Naive thymus-derived CD4-positive, alpha-beta T cell (primary cell): ENCODE results near the gene MRGPRD. TPM values are rescaled to one million over a fixed set of nuclear protein-coding genes. Genes with fewer than 3 reads are reported as not detected.

Experiments used
- ATAC-seq: fragments of 150-1000 bp; cut with Tn5 transposase; 2 replicates; pipeline ENCODE4 v1.10.0; 2021; ENCODE audit warnings: mild to moderate bottlenecking, moderate library complexity
- CTCF ChIA-PET: fragments of 350-600 bp; sonication (Branson Sonifier 250); formaldehyde crosslinking; loops from one replicate; lab custom pipeline; 2021; ENCODE audit warnings: antibody characterized with exemption; lab: Charles Lee
- POLR2A ChIA-PET: fragments of 350-600 bp; sonication (Branson Sonifier 250); formaldehyde crosslinking; loops from one replicate; lab custom pipeline; 2021; ENCODE audit warnings: antibody characterized with exemption, inconsistent platforms; lab: Charles Lee
- DNase-seq, 9 donors: peaks; one replicate each; pipeline versions ENCODE4 v3.0.0 to v3.0.0-alpha.2; 2020 to 2022; ENCODE audit warnings: mixed read lengths in 1 of 9
- H3K27ac ChIP-seq: one replicate; pipeline ENCODE4 v1.7.0; 2013; ENCODE audit warnings: mild to moderate bottlenecking, low read depth, low read length, moderate library complexity
- H3K27me3 ChIP-seq, 2 donors: one replicate each; pipeline ENCODE4 v1.7.0; 2013; ENCODE audit warnings: low read length in 2 of 2, mild to moderate bottlenecking in 2 of 2, moderate library complexity in 2 of 2; ENCODE audit not compliant: control insufficient read depth in 2 of 2, insufficient read depth in 2 of 2
- H3K36me3 ChIP-seq, 3 experiments: 1 replicate in 2 of 3; 2 replicates in 1 of 3; pipeline ENCODE4 v1.7.0; 2013; ENCODE audit warnings: low read length in 3 of 3, mild to moderate bottlenecking in 3 of 3, moderate library complexity in 1 of 3; ENCODE audit not compliant: insufficient read depth in 3 of 3, control insufficient read depth in 2 of 3
- H3K4me1 ChIP-seq, 2 donors: one replicate each; pipeline ENCODE4 v1.7.0; 2013; ENCODE audit warnings: low read length in 2 of 2, mild to moderate bottlenecking in 2 of 2, moderate library complexity in 1 of 2; ENCODE audit not compliant: control insufficient read depth in 2 of 2, insufficient read depth in 2 of 2
- H3K4me3 ChIP-seq: 2 replicates; pipeline ENCODE4 v1.7.0; 2013; ENCODE audit warnings: mild to moderate bottlenecking, low read length
- H3K9me3 ChIP-seq, 3 experiments: 1 replicate in 2 of 3; 2 replicates in 1 of 3; pipeline ENCODE4 v1.7.0; 2013; ENCODE audit warnings: low read length in 3 of 3; ENCODE audit not compliant: control insufficient read depth in 2 of 3
- H3K27ac Mint-ChIP-seq, 9 donors: one replicate each; pipeline ENCODE4 v1.8.0; 2020 to 2022; ENCODE audit warnings: mixed read lengths in 9 of 9, mild to moderate bottlenecking in 8 of 9, moderate library complexity in 5 of 9, inconsistent platforms in 2 of 9
- H3K27me3 Mint-ChIP-seq, 5 donors: one replicate each; pipeline ENCODE4 v1.8.0; 2021 to 2022; ENCODE audit warnings: mixed read lengths in 5 of 5, mild to moderate bottlenecking in 1 of 5
- H3K36me3 Mint-ChIP-seq, 5 donors: one replicate each; pipeline ENCODE4 v1.8.0; 2020 to 2022; ENCODE audit warnings: mixed read lengths in 5 of 5, mild to moderate bottlenecking in 3 of 5, inconsistent platforms in 1 of 5
- H3K4me1 Mint-ChIP-seq, 7 donors: one replicate each; pipeline ENCODE4 v1.8.0; 2020 to 2022; ENCODE audit warnings: mixed read lengths in 7 of 7, mild to moderate bottlenecking in 3 of 7, inconsistent platforms in 1 of 7
- H3K4me3 Mint-ChIP-seq, 10 donors: one replicate each; pipeline ENCODE4 v1.8.0; 2020 to 2022; ENCODE audit warnings: mild to moderate bottlenecking in 10 of 10, mixed read lengths in 10 of 10, moderate library complexity in 6 of 10, inconsistent platforms in 2 of 10
- H3K9me3 Mint-ChIP-seq, 11 donors: one replicate each; pipeline ENCODE4 v1.8.0; 2020 to 2022; ENCODE audit warnings: mixed read lengths in 11 of 11, mild to moderate bottlenecking in 4 of 11, inconsistent platforms in 1 of 11, moderate library complexity in 1 of 11
- intact Hi-C, 2 donors: fragments of 100-400 bp; cut with micrococcal nuclease; formaldehyde crosslinking; loops; one replicate each; pipeline ENCODE4 v1.15.1; 2023
- polyA plus RNA-seq, 2 donors: library from polyadenylated mRNA; unstranded; fragments of 300-500 nt; fragmentation: Illumina TruSeq; gene quantifications; one replicate each; pipeline ENCODE4 v1.2.3, GENCODE V29; 2021
- total RNA-seq, 6 experiments: library from RNA in 5 of 6; stranded (reverse) in 5 of 6; gene quantifications; 1 replicate in 5 of 6; 2 replicates in 1 of 6; pipeline ENCODE4 v1.2.3 and lab custom pipeline; 2021 to 2026

The MRGPRD gene
- not detected for total RNA-seq
- under 1 TPM in 1 of 2 donors, not detected in 1; 0.25 TPM for polyA plus RNA-seq
- not detected for total RNA-seq (lab: John Stamatoyannopoulos, UW)

DNA sequence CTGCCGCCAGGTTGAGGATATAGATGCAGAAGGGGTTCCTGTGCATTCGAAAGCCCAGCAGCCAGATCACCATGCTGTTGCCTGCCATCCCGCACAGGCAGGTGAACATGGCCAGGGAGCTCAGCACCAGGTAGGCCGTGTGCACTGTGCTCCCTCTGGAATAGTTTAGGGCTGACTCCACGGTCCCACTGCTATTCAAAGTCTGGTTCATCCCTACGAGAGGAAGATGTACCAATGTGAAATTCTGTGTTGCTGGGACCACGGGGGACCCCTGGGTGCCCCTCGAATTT is at the start of gene MRGPRD:
TSS of gene MRGPRD (minus strand) at position 211 of the 290 bp plus-strand sequence. CDS start at position 211, 0 bp downstream.
- ATAC-seq = no peak
- CTCF ChIA-PET = no interaction called here
- Mint-ChIP-seq H3K4me1 (no peaks in the 10 kb centered on the region), H3K9me3 (peaks cover 0 to 14% (median 4%) of the 10 kb centered on the region in 11 donors), H3K36me3 (peaks cover 0 to 3% (median 0%) of the 10 kb centered on the region in 5 donors), H3K27ac (no peak within 1 kb of the TSS), H3K4me3 (no peak within 1 kb of the TSS), H3K27me3 (peaks cover 0 to 13% (median 6%) of the 10 kb centered on the region in 5 donors)
- Histone ChIP-seq H3K27me3 (no peaks in the 10 kb centered on the region), H3K4me1 (no peaks in the 10 kb centered on the region), H3K27ac (no peak within 1 kb of the TSS), H3K9me3 (peaks cover 0 to 3% (median 0%) of the 10 kb centered on the region in 3 experiments), H3K36me3 (no peaks in the 10 kb centered on the region), H3K4me3 (no peak within 1 kb of the TSS)
- intact Hi-C loops = no loop called here
- POLR2A ChIA-PET = no interaction called here
- no peak for DNase-seq

- Histone ChIP-seq H3K4me3 (no peak overlapping the region), H3K9me3 (no peaks in the 10 kb centered on the region), H3K36me3 (no peaks in the 10 kb centered on the region), H3K27me3 (no peaks in the 10 kb centered on the region), H3K27ac (no peak overlapping the region), H3K4me1 (no peaks in the 10 kb centered on the region)
- Mint-ChIP-seq H3K36me3 (no peaks in the 10 kb centered on the region), H3K4me1 (peaks cover 0 to 2% (median 0%) of the 10 kb centered on the region in 7 donors), H3K27me3 (peaks cover 0 to 2% (median 0%) of the 10 kb centered on the region in 5 donors), H3K27ac (no peak overlapping the region), H3K4me3 (no peak overlapping the region), H3K9me3 (no peaks in the 10 kb centered on the region)
- CTCF ChIA-PET = no interaction called here
- POLR2A ChIA-PET = no interaction called here
- ATAC-seq (no peak), DNase-seq (no peak)
- intact Hi-C loops = no loop called here
These were observed 49.5 kb upstream of the MRGPRD start for GRCh38 chr11:69030301-69030700.

- POLR2A ChIA-PET = interaction anchor here (0.7 kb wide), 1 partner anchor 10 kb away, joined by 3 read pairs; no protein-coding TSS in a partner anchor
- Histone ChIP-seq H3K9me3 (no peaks in the 10 kb centered on the region), H3K27me3 (no peaks in the 10 kb centered on the region), H3K36me3 (no peaks in the 10 kb centered on the region), H3K4me1 (no peaks in the 10 kb centered on the region), H3K27ac (no peak overlapping the region), H3K4me3 (no peak overlapping the region)
- DNase-seq = no peak
- ATAC-seq = no peak
- CTCF ChIA-PET = no interaction called here
- Mint-ChIP-seq H3K4me1 (peaks cover 0 to 2% (median 0%) of the 10 kb centered on the region in 7 donors), H3K4me3 (no peak overlapping the region), H3K36me3 (no peaks in the 10 kb centered on the region), H3K27me3 (peaks cover 0 to 2% (median 0%) of the 10 kb centered on the region in 5 donors), H3K27ac (no peak overlapping the region), H3K9me3 (no peaks in the 10 kb centered on the region)
- intact Hi-C loops = no loop called here
These were observed 47.1 kb upstream of the MRGPRD start for GRCh38 chr11:69027704-69028372.

DNA sequence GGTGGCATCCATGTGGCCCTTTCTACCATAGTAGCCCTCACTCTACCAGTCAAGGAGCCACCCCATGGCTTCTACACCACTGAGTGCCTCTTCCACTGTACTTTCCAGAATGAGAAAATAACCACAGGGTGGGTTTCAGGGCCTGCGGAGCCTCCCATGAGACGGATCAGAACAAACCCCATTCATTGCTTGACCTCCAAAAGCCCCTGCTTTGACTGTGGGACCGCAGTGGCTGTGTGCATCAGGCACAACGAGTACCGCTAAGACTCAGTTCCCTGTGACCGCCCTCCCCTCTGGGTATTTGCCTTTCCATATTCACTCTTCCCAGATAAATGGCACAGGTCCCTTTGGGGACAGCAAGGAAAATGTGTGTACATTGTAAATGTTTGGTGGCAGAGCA is 43.7 kb upstream of the MRGPRD start:
- DNase-seq (no peak), ATAC-seq (no peak)
- H3K9me3 ChIP-seq = no peaks in the 10 kb centered on the region
- peaks cover 0 to 2% (median 0%) of the 10 kb centered on the region in 7 donors for H3K4me1 Mint-ChIP-seq
- no peaks in the 10 kb centered on the region for H3K27me3 ChIP-seq
- H3K27ac ChIP-seq = no peak overlapping the region
- H3K27ac Mint-ChIP-seq = no peak overlapping the region
- H3K27me3 Mint-ChIP-seq = no peaks in the 10 kb centered on the region
- no peak overlapping the region for H3K4me3 Mint-ChIP-seq
- H3K4me1 ChIP-seq = no peaks in the 10 kb centered on the region
- H3K36me3 Mint-ChIP-seq = no peaks in the 10 kb centered on the region
- ChIA-PET POLR2A (no interaction called here), CTCF (interaction anchor here (0.7 kb wide), 1 partner anchor 11 kb away, joined by 3 read pairs; no protein-coding TSS in a partner anchor)
- H3K9me3 Mint-ChIP-seq = no peaks in the 10 kb centered on the region
- no peaks in the 10 kb centered on the region for H3K36me3 ChIP-seq
- H3K4me3 ChIP-seq = no peak overlapping the region
- intact Hi-C loops = no loop called here

DNA sequence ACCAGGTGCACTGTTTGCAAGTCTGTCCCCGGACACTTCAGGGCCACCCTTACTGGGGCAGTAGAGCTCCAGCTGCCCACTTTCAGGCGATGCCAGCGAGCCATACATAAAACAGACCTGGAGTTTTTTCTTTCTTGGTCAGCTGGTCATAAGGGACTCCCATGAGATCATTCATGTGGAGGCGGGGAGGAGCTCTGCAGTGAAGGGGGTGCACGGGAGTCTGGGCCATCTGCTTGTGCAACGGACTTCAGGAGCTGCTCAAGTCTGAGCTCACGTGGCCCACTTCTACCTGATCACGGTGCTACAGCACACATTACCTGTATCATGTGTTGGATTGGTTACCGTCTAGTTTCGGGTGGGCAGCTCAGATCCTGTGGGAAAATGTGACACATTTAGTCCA is 41.5 kb upstream of the MRGPRD start:
- H3K9me3 ChIP-seq = no peaks in the 10 kb centered on the region
- Mint-ChIP-seq H3K4me1 (no peaks in the 10 kb centered on the region), H3K27ac (no peak overlapping the region), H3K4me3 (no peak overlapping the region), H3K27me3 (no peaks in the 10 kb centered on the region), H3K36me3 (no peaks in the 10 kb centered on the region), H3K9me3 (no peaks in the 10 kb centered on the region)
- ChIA-PET POLR2A (no interaction called here), CTCF (no interaction called here)
- no peak for ATAC-seq
- no peaks in the 10 kb centered on the region for H3K4me1 ChIP-seq
- H3K27ac ChIP-seq = no peak overlapping the region
- no peaks in the 10 kb centered on the region for H3K27me3 ChIP-seq
- H3K4me3 ChIP-seq = no peak overlapping the region
- no peaks in the 10 kb centered on the region for H3K36me3 ChIP-seq
- intact Hi-C loops = no loop called here
- DNase-seq = no peak

DNA sequence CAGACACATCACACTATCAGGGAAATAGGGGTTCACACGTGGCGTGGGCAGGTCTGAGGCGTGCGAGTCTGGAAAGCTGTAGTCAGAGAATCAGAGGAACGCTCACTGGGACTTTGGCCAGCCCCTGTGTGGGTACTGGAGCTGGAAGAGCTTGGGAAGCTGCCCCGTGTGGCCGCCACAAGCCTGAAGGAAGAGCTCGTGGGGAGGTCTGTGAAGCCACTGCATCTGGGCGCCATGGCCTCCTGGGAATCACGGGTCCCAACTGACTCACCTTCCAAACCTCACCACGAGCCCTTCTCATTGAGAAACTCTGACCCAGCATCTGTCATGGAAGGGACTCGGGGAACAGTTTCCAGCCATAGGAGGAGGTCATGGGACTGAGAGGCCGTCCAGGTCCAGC is 38.1 kb upstream of the MRGPRD start:
- ATAC-seq (no peak), DNase-seq (no peak)
- H3K4me3 Mint-ChIP-seq = no peak overlapping the region
- Histone ChIP-seq H3K4me1 (no peaks in the 10 kb centered on the region), H3K27me3 (no peaks in the 10 kb centered on the region), H3K36me3 (no peaks in the 10 kb centered on the region), H3K27ac (no peak overlapping the region), H3K4me3 (no peak overlapping the region), H3K9me3 (no peaks in the 10 kb centered on the region)
- H3K27me3 Mint-ChIP-seq = peaks cover 0 to 14% (median 3%) of the 10 kb centered on the region in 5 donors
- CTCF ChIA-PET = no interaction called here
- POLR2A ChIA-PET = no interaction called here
- no peaks in the 10 kb centered on the region for H3K9me3 Mint-ChIP-seq
- H3K27ac Mint-ChIP-seq = no peak overlapping the region
- H3K4me1 Mint-ChIP-seq = no peaks in the 10 kb centered on the region
- intact Hi-C loops = no loop called here
- H3K36me3 Mint-ChIP-seq = no peaks in the 10 kb centered on the region

DNA sequence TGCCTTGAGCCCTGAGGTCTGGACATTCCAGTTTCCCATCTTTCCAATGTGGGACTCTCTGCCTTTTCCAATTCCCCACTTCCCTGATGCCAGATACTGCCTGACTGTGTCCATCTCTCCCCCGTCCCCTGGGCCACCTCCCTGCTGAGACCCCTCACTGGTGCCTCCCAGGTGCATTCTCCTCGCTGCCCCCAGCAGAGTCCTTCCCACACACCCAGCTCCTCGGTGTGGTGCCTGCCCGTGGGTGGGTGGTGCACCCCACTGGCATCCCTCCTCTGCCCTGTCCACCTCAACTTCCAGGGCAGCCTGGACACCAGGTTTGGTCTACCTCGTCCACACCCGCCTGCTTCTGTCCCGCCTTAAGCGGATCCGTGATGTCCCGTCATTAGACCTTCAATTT is 37.2 kb upstream of the MRGPRD start:
- Mint-ChIP-seq H3K4me1 (no peaks in the 10 kb centered on the region), H3K9me3 (no peaks in the 10 kb centered on the region), H3K27me3 (peaks cover 0 to 17% (median 3%) of the 10 kb centered on the region in 5 donors), H3K4me3 (no peak overlapping the region), H3K36me3 (no peaks in the 10 kb centered on the region), H3K27ac (no peak overlapping the region)
- ChIA-PET POLR2A (no interaction called here), CTCF (no interaction called here)
- H3K4me1 ChIP-seq = no peaks in the 10 kb centered on the region
- no peaks in the 10 kb centered on the region for H3K9me3 ChIP-seq
- H3K27me3 ChIP-seq = peaks cover 0 to 4% of the 10 kb centered on the region in 2 donors
- DNase-seq (no peak), ATAC-seq (no peak)
- H3K4me3 ChIP-seq = no peak overlapping the region
- H3K36me3 ChIP-seq = no peaks in the 10 kb centered on the region
- H3K27ac ChIP-seq = no peak overlapping the region
- intact Hi-C loops = no loop called here
